Calu3 (cell line): ENCODE results near the gene USP38. TPM values are rescaled to one million over a fixed set of nuclear protein-coding genes. Genes with fewer than 3 reads are reported as not detected.
"Not testable (repeated sequence)": the region's sequence is repeated elsewhere in the genome, so short reads cannot be mapped to it uniquely, and the experiment has no call there.

ENCODE experiments used
- BruUV-seq: library from RNA; stranded (reverse); fragments of 400-500 nt; replicated peaks from 2 replicates; lab custom pipeline; 2021; lab: Mats Ljungman, UMichigan
- CTCF ChIA-PET: fragments of 300-600 bp; sonication (Branson Sonifier 250); formaldehyde crosslinking; loops from one replicate; lab custom pipeline; 2022; ENCODE audit warnings: antibody characterized with exemption; lab: Charles Lee
- DNase-seq: peaks from one replicate; pipeline ENCODE4 v3.0.0; 2022
- H3K27ac Mint-ChIP-seq: one replicate; pipeline ENCODE4 v1.8.0; 2022; ENCODE audit warnings: mixed read lengths; ENCODE audit not compliant: unreplicated experiment
- H3K27me3 Mint-ChIP-seq: one replicate; pipeline ENCODE4 v1.8.0; 2022; ENCODE audit warnings: mixed read lengths; ENCODE audit not compliant: unreplicated experiment
- H3K36me3 Mint-ChIP-seq: one replicate; pipeline ENCODE4 v1.8.0; 2022; ENCODE audit warnings: mild to moderate bottlenecking, moderate library complexity, mixed read lengths; ENCODE audit not compliant: insufficient read depth, unreplicated experiment
- H3K4me1 Mint-ChIP-seq: one replicate; pipeline ENCODE4 v1.8.0; 2022; ENCODE audit warnings: mild to moderate bottlenecking, low read depth, mixed read lengths; ENCODE audit not compliant: unreplicated experiment
- H3K4me3 Mint-ChIP-seq: one replicate; pipeline ENCODE4 v1.8.0; 2022; ENCODE audit warnings: mild to moderate bottlenecking, low read depth, moderate library complexity, mixed read lengths; ENCODE audit not compliant: unreplicated experiment
- H3K9me3 Mint-ChIP-seq: one replicate; pipeline ENCODE4 v1.8.0; 2022; ENCODE audit warnings: low read depth, mixed read lengths; ENCODE audit not compliant: unreplicated experiment
- CTCF ChIP-seq: fragments of 200-600 bp; IDR thresholded peaks from one replicate; pipeline ENCODE4 v1.8.0; 2022; ENCODE audit warnings: antibody characterized with exemption; ENCODE audit not compliant: unreplicated experiment
- intact Hi-C: fragments of 100-400 bp; cut with micrococcal nuclease; formaldehyde crosslinking; loops from one replicate; pipeline ENCODE4 v1.10.0; 2022; ENCODE audit not compliant: unreplicated experiment
- total RNA-seq: library from RNA; stranded (reverse); gene quantifications from 2 replicates; pipeline ENCODE4 v1.2.3, GENCODE V29; 2022

USP38 gene
- total RNA-seq, 1 experiment from 2014 or later, result 15.9 TPM

- CTCF ChIA-PET, result no interaction called here
- Mint-ChIP-seq H3K27me3 (no peaks in the 10 kb centered on the region), H3K9me3 (no peaks in the 10 kb centered on the region), H3K4me3 (no peak overlapping the region), H3K27ac (no peak overlapping the region), H3K4me1 (peaks cover 5% of the 10 kb centered on the region), H3K36me3 (no peaks in the 10 kb centered on the region)
- no peak for DNase-seq
- intact Hi-C loops, result no loop called here
- TF ChIP-seq CTCF, result no peak
- BruUV-seq, result no TSS peak
These were observed 72.6 kb downstream of the USP38 start for GRCh38 chr4:143257356-143257755.

- no peaks in the 10 kb centered on the region for H3K27me3 Mint-ChIP-seq
- H3K36me3 Mint-ChIP-seq, result no peaks in the 10 kb centered on the region
- no peaks in the 10 kb centered on the region for H3K9me3 Mint-ChIP-seq
- DNase-seq, result no peak
- no peak overlapping the region for H3K27ac Mint-ChIP-seq
- no peak overlapping the region for H3K4me3 Mint-ChIP-seq
- intact Hi-C loops, result no loop called here
- no peaks in the 10 kb centered on the region for H3K4me1 Mint-ChIP-seq
- TF ChIP-seq CTCF, result no peak
- CTCF ChIA-PET, result no interaction called here
- no TSS peak for BruUV-seq
These were observed 76.0 kb downstream of the USP38 start for GRCh38 chr4:143260750-143261149.

- intact Hi-C loops, result no loop called here
- no peaks in the 10 kb centered on the region for H3K4me1 Mint-ChIP-seq
- TF ChIP-seq CTCF, result no peak
These were observed 78.1 kb downstream of the USP38 start for GRCh38 chr4:143262838-143263237.

GRCh38 chr4:143267690-143268089 is 83.0 kb downstream of the USP38 start:
- H3K27me3 Mint-ChIP-seq, DNase-seq, H3K4me3 Mint-ChIP-seq, BruUV-seq, H3K36me3 Mint-ChIP-seq, H3K27ac Mint-ChIP-seq, CTCF ChIA-PET, H3K9me3 Mint-ChIP-seq, H3K4me1 Mint-ChIP-seq, intact Hi-C loops: not testable (repeated sequence)

More at GRCh38 chr4:143262838-143263237, 78.1 kb downstream of the USP38 start:
- no peak overlapping the region for H3K4me3 Mint-ChIP-seq
- no peaks in the 10 kb centered on the region for H3K36me3 Mint-ChIP-seq
- peaks cover 3% of the 10 kb centered on the region for H3K9me3 Mint-ChIP-seq
- DNase-seq, result no peak
- H3K27me3 Mint-ChIP-seq, result no peaks in the 10 kb centered on the region
- H3K27ac Mint-ChIP-seq, result no peak overlapping the region
- CTCF ChIA-PET, result no interaction called here
- BruUV-seq, result no TSS peak

GRCh38 chr4:143270256-143270838 is 85.6 kb downstream of the USP38 start:
- intact Hi-C loops, result no loop called here
- peaks cover 3% of the 10 kb centered on the region for H3K9me3 Mint-ChIP-seq
- no peak for DNase-seq
- CTCF ChIA-PET, result no interaction called here
- no TSS peak for BruUV-seq
- no peaks in the 10 kb centered on the region for H3K27me3 Mint-ChIP-seq
- no peak for TF ChIP-seq CTCF
- no peak overlapping the region for H3K27ac Mint-ChIP-seq
- no peaks in the 10 kb centered on the region for H3K4me1 Mint-ChIP-seq
- no peaks in the 10 kb centered on the region for H3K36me3 Mint-ChIP-seq
- H3K4me3 Mint-ChIP-seq, result no peak overlapping the region
